Progenitor cell of endocrine pancreas (in vitro differentiated cells): ENCODE data around the gene REL. TPM values are rescaled to one million over a fixed set of nuclear protein-coding genes. Genes with fewer than 3 reads are reported as not detected.
A peak's percentile ranks its signal among the peaks of the same experiment; 100 is the strongest.

Experiments
- DNase-seq: peaks from one replicate; pipeline ENCODE4 v3.0.0; 2021; ENCODE audit warnings: low spot score; ENCODE audit not compliant: unreplicated experiment
- H3K27ac Mint-ChIP-seq: 2 replicates; pipeline ENCODE4 v1.8.0; 2021; ENCODE audit warnings: mild to moderate bottlenecking, moderate library complexity, mixed read lengths
- H3K27me3 Mint-ChIP-seq: 2 replicates; pipeline ENCODE4 v1.8.0; 2021; ENCODE audit warnings: mixed read lengths
- H3K36me3 Mint-ChIP-seq: 2 replicates; pipeline ENCODE4 v1.8.0; 2022; ENCODE audit warnings: mixed read lengths; ENCODE audit not compliant: insufficient read depth
- H3K4me1 Mint-ChIP-seq: 2 replicates; pipeline ENCODE4 v1.8.0; 2021; ENCODE audit warnings: low read depth, mixed read lengths
- H3K4me3 Mint-ChIP-seq: 2 replicates; pipeline ENCODE4 v1.8.0; 2021; ENCODE audit warnings: low read depth, mild to moderate bottlenecking, moderate library complexity, mixed read lengths
- H3K9me3 Mint-ChIP-seq: 2 replicates; pipeline ENCODE4 v1.8.0; 2021; ENCODE audit warnings: low read depth, mixed read lengths
- CTCF ChIP-seq: fragments of 200-600 bp; sonication (generic); IDR thresholded peaks from one replicate; pipeline ENCODE4 v1.5.0; 2021; ENCODE audit warnings: antibody characterized with exemption, mild to moderate bottlenecking; ENCODE audit not compliant: unreplicated experiment
- total RNA-seq: library from RNA; stranded (reverse); gene quantifications from 2 replicates; pipeline ENCODE4 v1.2.1, GENCODE V29; 2021

The REL gene
- total RNA-seq, 1 donor from 2014 or later: 11.9 TPM

- H3K9me3 Mint-ChIP-seq: peaks cover 4% of the 10 kb centered on the region
- H3K4me1 Mint-ChIP-seq: no peaks in the 10 kb centered on the region
- peaks cover 10% of the 10 kb centered on the region for H3K36me3 Mint-ChIP-seq
- TF ChIP-seq CTCF: no peak
- H3K27me3 Mint-ChIP-seq: no peaks in the 10 kb centered on the region
- H3K27ac Mint-ChIP-seq: peak overlapping the region; percentile 18
- DNase-seq: no peak
- no peak overlapping the region for H3K4me3 Mint-ChIP-seq
These were observed 52.9 kb downstream of the REL start for GRCh38 chr2:60934165-60934722.

GRCh38 chr2:60936757-60937156 lies 55.4 kb downstream of the REL start:
- H3K9me3 Mint-ChIP-seq: peaks cover 4% of the 10 kb centered on the region
- TF ChIP-seq CTCF: no peak
- no peak overlapping the region for H3K4me3 Mint-ChIP-seq
- H3K4me1 Mint-ChIP-seq: no peaks in the 10 kb centered on the region
- peaks cover 7% of the 10 kb centered on the region for H3K36me3 Mint-ChIP-seq
- DNase-seq: no peak
- H3K27ac Mint-ChIP-seq: no peak overlapping the region
- H3K27me3 Mint-ChIP-seq: no peaks in the 10 kb centered on the region

GRCh38 chr2:60938301-60938700 lies 56.9 kb downstream of the REL start:
- Mint-ChIP-seq H3K9me3 (no peaks in the 10 kb centered on the region), H3K4me3 (no peak overlapping the region), H3K36me3 (peaks cover 3% of the 10 kb centered on the region), H3K27ac (no peak overlapping the region), H3K4me1 (no peaks in the 10 kb centered on the region), H3K27me3 (no peaks in the 10 kb centered on the region)
- DNase-seq: no peak
- TF ChIP-seq CTCF: no peak

GRCh38 chr2:60939622-60940021 lies 58.2 kb downstream of the REL start:
- Mint-ChIP-seq H3K4me1 (no peaks in the 10 kb centered on the region), H3K27me3 (no peaks in the 10 kb centered on the region), H3K4me3 (no peak overlapping the region), H3K36me3 (peaks cover 3% of the 10 kb centered on the region), H3K9me3 (no peaks in the 10 kb centered on the region), H3K27ac (no peak overlapping the region)
- DNase-seq: no peak
- TF ChIP-seq CTCF: no peak

- no peak for DNase-seq
- no peak for TF ChIP-seq CTCF
- Mint-ChIP-seq H3K27me3 (no peaks in the 10 kb centered on the region), H3K27ac (no peak overlapping the region), H3K4me1 (no peaks in the 10 kb centered on the region), H3K4me3 (no peak overlapping the region), H3K9me3 (peaks cover 3% of the 10 kb centered on the region), H3K36me3 (peaks cover 8% of the 10 kb centered on the region)
These were observed 64.0 kb downstream of the REL start for GRCh38 chr2:60945341-60945740.
